ENCODE measurements around the gene OPA3. TPM values are rescaled to one million over a fixed set of nuclear protein-coding genes. Genes with fewer than 3 reads are reported as not detected.

The OPA3 gene
- total and polyA plus RNA-seq, 12 donors: 4.3 to 34.1 (median 16.7) TPM

GRCh38 chr19:45556835-45557234 is 27.8 kb downstream of the OPA3 start:
- 71 to 100% (median 89%) methylated on average over 1 to 5 of the region's 5 CpGs for WGBS, 4 donors
- Histone ChIP-seq H3K9me3 (replicated peaks in 1 of 3) (no peaks in the 10 kb centered on the region), H3K4me1 (replicated peaks in 1 of 2) (no peaks in the 10 kb centered on the region), H3K27ac (no peak overlapping the region), H3K27me3 (no peaks in the 10 kb centered on the region), H3K36me3 (replicated peaks in 1 of 2) (peaks cover 0 to 6% of the 10 kb centered on the region in 2 donors), H3K4me3 (no peak overlapping the region)
- no peak for DNase-seq
- intact Hi-C loops (cut with DNase I): no loop called here
- no peak for TF ChIP-seq CTCF (IDR thresholded peaks at IDR 0.05)
- TF ChIP-seq POLR2A (IDR thresholded peaks at IDR 0.05): no peak

- intact Hi-C loops (cut with DNase I): no loop called here
- no peak overlapping the region for H3K27ac ChIP-seq
- TF ChIP-seq POLR2A (IDR thresholded peaks at IDR 0.05): no peak
- no peak for TF ChIP-seq CTCF (IDR thresholded peaks at IDR 0.05)
- peaks cover 0 to 6% of the 10 kb centered on the region in 2 donors for H3K36me3 ChIP-seq (replicated peaks in 1 of 2)
- no peaks in the 10 kb centered on the region for H3K9me3 ChIP-seq (replicated peaks in 1 of 3)
- H3K4me1 ChIP-seq (replicated peaks in 1 of 2): no peaks in the 10 kb centered on the region
- H3K4me3 ChIP-seq: no peak overlapping the region
- WGBS, 4 donors: 86 to 92% (median 87%) methylated on average over 1 of the region's 1 CpG
- no peaks in the 10 kb centered on the region for H3K27me3 ChIP-seq
- no peak for DNase-seq
Measured at GRCh38 chr19:45554481-45554880, 30.1 kb downstream of the OPA3 start.

- intact Hi-C loops (cut with DNase I): no loop called here
- no peak for TF ChIP-seq CTCF (IDR thresholded peaks at IDR 0.05)
- no peak for TF ChIP-seq POLR2A (IDR thresholded peaks at IDR 0.05)
- Histone ChIP-seq H3K4me1 (replicated peaks in 1 of 2) (no peaks in the 10 kb centered on the region), H3K9me3 (replicated peaks in 1 of 3) (no peaks in the 10 kb centered on the region), H3K4me3 (no peak overlapping the region), H3K27me3 (no peaks in the 10 kb centered on the region), H3K27ac (no peak overlapping the region), H3K36me3 (replicated peaks in 1 of 2) (peaks cover 0 to 6% of the 10 kb centered on the region in 2 donors)
- WGBS, 4 donors: 82 to 100% (median 91%) methylated on average over 1 to 34 of the region's 34 CpGs
- DNase-seq: no peak
Measured at GRCh38 chr19:45553464-45553863, 31.1 kb downstream of the OPA3 start.

- Histone ChIP-seq H3K4me1 (replicated peaks in 1 of 2) (peaks cover 0 to 10% of the 10 kb centered on the region in 2 donors), H3K27me3 (no peaks in the 10 kb centered on the region), H3K4me3 (no peak overlapping the region), H3K9me3 (replicated peaks in 1 of 3) (no peaks in the 10 kb centered on the region), H3K27ac (no peak overlapping the region), H3K36me3 (replicated peaks in 1 of 2) (peaks cover 0 to 4% of the 10 kb centered on the region in 2 donors)
- TF ChIP-seq POLR2A (IDR thresholded peaks at IDR 0.05) (no peak), CTCF (IDR thresholded peaks at IDR 0.05) (no peak)
- WGBS, 4 donors: 82 to 95% (median 85%) methylated on average over 9 of the region's 9 CpGs
- DNase-seq: peak in 3 of 7 donors; percentile 39 to 50 (median 45)
- intact Hi-C loops (cut with DNase I): no loop called here
Measured at GRCh38 chr19:45547965-45548609, 36.5 kb downstream of the OPA3 start.

All from adrenal gland (tissue), 12 donors.